Spleen (tissue), 11 donors: ENCODE results near the gene IL33. TPM values are rescaled to one million over a fixed set of nuclear protein-coding genes. Genes with fewer than 3 reads are reported as not detected.

Experiments used
- DNase-seq: peaks from one replicate; pipeline ENCODE4 v3.0.0-alpha.2; 2020
- H3K27ac ChIP-seq, 8 donors: fragments of 200-600 bp; sonication (generic) in 7 of 8; 1 replicate in 4 of 8; 2 replicates in 4 of 8; pipeline versions ENCODE4 v1.5.0 to v1.8.0; 2016 to 2021; ENCODE audit warnings: inconsistent platforms in 4 of 8, mild to moderate bottlenecking in 4 of 8, moderate library complexity in 1 of 8
- H3K27me3 ChIP-seq, 7 donors: fragments of 200-600 bp; sonication (generic) in 6 of 7; replicated peaks in 1 of 7; 1 replicate in 4 of 7; 2 replicates in 3 of 7; pipeline versions ENCODE4 v1.5.0 to v1.8.0; 2016 to 2021; ENCODE audit warnings: inconsistent platforms in 3 of 7, mild to moderate bottlenecking in 1 of 7
- H3K36me3 ChIP-seq, 6 donors: fragments of 200-600 bp; sonication (generic) in 5 of 6; 1 replicate in 4 of 6; 2 replicates in 2 of 6; pipeline versions ENCODE4 v1.5.0 to v1.8.0; 2016 to 2021; ENCODE audit warnings: inconsistent platforms in 2 of 6
- H3K4me1 ChIP-seq, 6 donors: fragments of 200-600 bp; sonication (generic) in 5 of 6; 1 replicate in 3 of 6; 2 replicates in 3 of 6; pipeline versions ENCODE4 v1.5.0 to v1.8.0; 2016 to 2021; ENCODE audit warnings: inconsistent platforms in 3 of 6
- H3K4me3 ChIP-seq, 8 donors: fragments of 200-600 bp; sonication (generic) in 7 of 8; 1 replicate in 4 of 8; 2 replicates in 4 of 8; pipeline versions ENCODE4 v1.5.0 to v1.8.0; 2016 to 2021; ENCODE audit warnings: inconsistent platforms in 4 of 8, mild to moderate bottlenecking in 4 of 8, moderate library complexity in 2 of 8
- H3K9me3 ChIP-seq, 8 donors: fragments of 200-600 bp; sonication (generic) in 7 of 8; 1 replicate in 4 of 8; 2 replicates in 4 of 8; pipeline versions ENCODE4 v1.5.0 to v1.8.0; 2016 to 2021; ENCODE audit warnings: inconsistent platforms in 4 of 8
- CTCF ChIP-seq, 11 experiments: fragments of 200-600 bp in 7 of 11; fragments of 450-650 bp in 4 of 11; sonication (generic) in 4 of 11; IDR thresholded peaks in 8 of 11; conservative IDR thresholded peaks in 3 of 11; 1 replicate in 7 of 11; 2 replicates in 4 of 11; pipeline versions ENCODE4 v1.4.0 to v1.8.0; 2016 to 2021; ENCODE audit warnings: antibody characterized with exemption in 11 of 11, inconsistent platforms in 4 of 11, mild to moderate bottlenecking in 1 of 11
- POLR2A ChIP-seq, 3 donors: fragments of 450-650 bp; IDR thresholded peaks; one replicate each; pipeline ENCODE4 v1.5.1; 2017; ENCODE audit warnings: antibody characterized with exemption in 3 of 3, mild to moderate bottlenecking in 1 of 3
- POLR2AphosphoS5 ChIP-seq, 3 donors: sonication (generic); formaldehyde crosslinking; IDR thresholded peaks; one replicate each; pipeline ENCODE4 v1.5.1; 2017; ENCODE audit warnings: antibody characterized with exemption in 3 of 3
- WGBS, 5 donors: extraction: QIAGEN DNeasy Blood & Tissue Kit in 3 of 5; methylation state at CpG; one replicate each; pipeline versions ENCODE4 v1.1.5 to v1.1.7; 2013 to 2018; 5-methylcytosine and 5-hydroxymethylcytosine counted together
- intact Hi-C: fragments of 100-400 bp; cut with DNase I; formaldehyde crosslinking; loops from one replicate; pipeline ENCODE4 v1.15.0; 2023; ENCODE audit warnings: low total_unique reads
- polyA plus RNA-seq, 3 donors: library from polyadenylated mRNA; stranded (reverse); fragments of 200-250 nt; gene quantifications; one replicate each; pipeline ENCODE4 v1.2.1, GENCODE V29; 2013
- total RNA-seq, 7 donors: library from RNA; depleted of rRNA in 3 of 7; stranded (reverse); fragments of >200 nt in 3 of 7; fragmentation: NEBNext Ultra II Directional in 4 of 7; extraction: Animal tissue kit (Norgen Biotek cat#: 25700) in 4 of 7; gene quantifications; one replicate each; pipeline versions ENCODE4 v1.1.0 to v1.2.1, GENCODE V29; 2016 to 2021
- donor health status: healthy with polysubstance abuse.
- donor health status: DM: no; HTN: no; CAD: no; lungs with moderate emphysema.
- donor health status: DM: no; HTN: no; CAD: no.
- donor health status: Bipolar disorder and iron deficiency.
- donor health status: healthy.
- donor health status: DM: no; HTN: no; CAD: no.
- donor health status: DM: yes; HTN: yes; CAD: no.

IL33 gene
- total and polyA plus RNA-seq, 10 donors, result 2.7 to 18.9 (median 11.2) TPM

DNA sequence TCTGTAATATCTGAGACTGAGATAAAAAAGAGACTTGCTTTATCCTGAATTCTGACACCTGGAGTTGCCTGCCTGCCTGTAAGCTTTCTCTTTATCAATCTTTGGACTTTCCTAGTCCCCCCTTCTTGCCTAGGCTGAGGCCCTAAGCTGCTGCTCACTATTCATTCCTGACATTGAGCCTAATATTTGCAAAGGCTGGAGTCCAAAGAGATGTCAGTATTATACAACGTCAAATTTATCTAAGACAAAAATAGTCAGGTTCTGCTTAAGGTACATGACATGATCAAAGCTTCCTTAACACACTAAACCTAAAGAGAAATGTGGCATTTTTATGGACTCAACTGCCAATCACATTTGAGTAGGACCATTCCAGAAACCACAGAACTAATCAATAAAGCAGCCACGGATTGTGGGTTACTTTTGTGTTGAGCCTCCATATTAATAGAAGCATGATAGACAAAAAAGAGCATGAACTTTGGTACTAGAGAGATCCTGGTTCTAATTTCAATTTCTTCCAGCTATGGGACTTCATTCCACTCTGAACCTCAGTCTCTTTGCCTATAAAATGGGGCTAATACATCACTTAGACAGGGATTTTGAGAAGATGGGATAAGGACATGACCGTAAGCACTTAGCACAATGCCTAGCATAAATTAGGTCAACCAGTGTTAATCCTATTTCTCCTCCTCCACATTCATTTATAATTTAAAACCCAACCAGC is 56.1 kb downstream of the IL33 start:
- no peaks in the 10 kb centered on the region for H3K36me3 ChIP-seq
- WGBS, 5 donors, result 77 to 85% (median 82%) methylated on average over 3 of the region's 3 CpGs
- peaks cover 0 to 1% (median 0%) of the 10 kb centered on the region in 7 donors for H3K27me3 ChIP-seq
- H3K27ac ChIP-seq, result peak overlapping the region in 1 of 8 donors; percentile 13
- no peak for DNase-seq
- TF ChIP-seq POLR2AphosphoS5 (IDR thresholded peaks at IDR 0.05) (no peak), POLR2A (IDR thresholded peaks at IDR 0.05) (no peak), CTCF (IDR thresholded peaks at IDR 0.05 in 8 of 11, conservative IDR thresholded peaks at IDR 0.05 in 3 of 11) (no peak)
- no peaks in the 10 kb centered on the region for H3K4me1 ChIP-seq
- intact Hi-C loops, result no loop called here
- no peak overlapping the region for H3K4me3 ChIP-seq
- no peaks in the 10 kb centered on the region for H3K9me3 ChIP-seq

- H3K36me3 ChIP-seq, result no peaks in the 10 kb centered on the region
- no peaks in the 10 kb centered on the region for H3K27me3 ChIP-seq
- no peak overlapping the region for H3K27ac ChIP-seq
- no peak for TF ChIP-seq POLR2AphosphoS5 (IDR thresholded peaks at IDR 0.05)
- TF ChIP-seq CTCF (IDR thresholded peaks at IDR 0.05 in 8 of 11, conservative IDR thresholded peaks at IDR 0.05 in 3 of 11), result no peak
- no peak for TF ChIP-seq POLR2A (IDR thresholded peaks at IDR 0.05)
- no peaks in the 10 kb centered on the region for H3K9me3 ChIP-seq
- intact Hi-C loops, result no loop called here
- no peaks in the 10 kb centered on the region for H3K4me1 ChIP-seq
- no peak for DNase-seq
- no peak overlapping the region for H3K4me3 ChIP-seq
These were observed 56.6 kb downstream of the IL33 start for GRCh38 chr9:6272229-6272598.

- no peak for TF ChIP-seq POLR2AphosphoS5 (IDR thresholded peaks at IDR 0.05)
- no peak for TF ChIP-seq CTCF (IDR thresholded peaks at IDR 0.05 in 8 of 11, conservative IDR thresholded peaks at IDR 0.05 in 3 of 11)
- TF ChIP-seq POLR2A (IDR thresholded peaks at IDR 0.05), result no peak
- no peak for DNase-seq
- H3K9me3 ChIP-seq, result no peaks in the 10 kb centered on the region
- no peaks in the 10 kb centered on the region for H3K36me3 ChIP-seq
- H3K27ac ChIP-seq, result no peak overlapping the region
- H3K4me1 ChIP-seq, result no peaks in the 10 kb centered on the region
- WGBS, 5 donors, result 65 to 83% (median 78%) methylated on average over 3 of the region's 3 CpGs
- no peak overlapping the region for H3K4me3 ChIP-seq
- no peaks in the 10 kb centered on the region for H3K27me3 ChIP-seq
- intact Hi-C loops, result no loop called here
These were observed 61.8 kb downstream of the IL33 start for GRCh38 chr9:6277417-6277816.

DNA sequence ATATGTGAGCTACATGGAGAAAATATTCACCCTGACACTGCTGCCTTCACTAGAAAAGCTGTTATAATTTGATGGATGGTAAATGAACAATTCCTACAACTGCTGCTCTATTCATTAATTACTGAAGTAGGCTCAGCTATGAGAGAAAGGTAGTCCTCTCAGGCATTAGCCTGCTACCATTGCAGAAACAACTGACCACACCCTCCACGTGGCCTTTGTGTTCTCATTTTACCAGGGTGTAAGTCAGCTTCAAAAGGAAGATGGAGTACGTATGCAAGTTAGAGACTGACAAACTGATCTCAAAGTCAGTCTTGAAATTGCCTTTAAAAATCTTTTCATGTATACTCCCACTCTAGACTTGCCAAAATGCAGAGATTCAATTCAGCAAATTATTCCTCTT is 86.3 kb downstream of the IL33 start:
- TF ChIP-seq POLR2A (IDR thresholded peaks at IDR 0.05) (no peak), CTCF (IDR thresholded peaks at IDR 0.05 in 8 of 11, conservative IDR thresholded peaks at IDR 0.05 in 3 of 11) (no peak), POLR2AphosphoS5 (IDR thresholded peaks at IDR 0.05) (no peak)
- no peak overlapping the region for H3K27ac ChIP-seq
- 19 to 63% (median 46%) methylated on average over 2 of the region's 2 CpGs for WGBS, 5 donors
- intact Hi-C loops, result loop anchor here (10.0 kb wide), 3 partner anchors 107 to 417 kb away; no protein-coding TSS in a partner anchor
- DNase-seq, result no peak
- peaks cover 0 to 9% (median 0%) of the 10 kb centered on the region in 7 donors for H3K27me3 ChIP-seq
- no peaks in the 10 kb centered on the region for H3K4me1 ChIP-seq
- no peaks in the 10 kb centered on the region for H3K9me3 ChIP-seq
- H3K36me3 ChIP-seq, result no peaks in the 10 kb centered on the region
- no peak overlapping the region for H3K4me3 ChIP-seq
